Activated CD8-positive, alpha-beta T cell treated with anti-CD3 and anti-CD28 coated beads for 36 hours (primary cell): Measurements from ENCODE around the gene SFTA2. TPM values are rescaled to one million over a fixed set of nuclear protein-coding genes. Genes with fewer than 3 reads are reported as not detected.

ENCODE experiments used
- ATAC-seq: fragments of 200-7000 bp; cut with Tn5 transposase; one replicate; pipeline ENCODE4 v1.10.0; 2021; ENCODE audit warnings: mild to moderate bottlenecking, moderate library complexity
- CTCF ChIA-PET: fragments of 350-600 bp; sonication (Branson Sonifier 250); formaldehyde crosslinking; loops from one replicate; lab custom pipeline; 2021; ENCODE audit warnings: antibody characterized with exemption; lab: Charles Lee
- POLR2A ChIA-PET: fragments of 350-600 bp; sonication (Branson Sonifier 250); formaldehyde crosslinking; loops from one replicate; lab custom pipeline; 2021; ENCODE audit warnings: antibody characterized with exemption; lab: Charles Lee
- DNase-seq: peaks from one replicate; pipeline ENCODE4 v3.0.0-alpha.2; 2020
- H3K27ac Mint-ChIP-seq: one replicate; pipeline ENCODE4 v1.8.0; 2021; ENCODE audit warnings: mild to moderate bottlenecking, mixed read lengths
- H3K27me3 Mint-ChIP-seq: one replicate; pipeline ENCODE4 v1.8.0; 2021; ENCODE audit warnings: mixed read lengths
- H3K36me3 Mint-ChIP-seq: one replicate; pipeline ENCODE4 v1.8.0; 2021; ENCODE audit warnings: low read depth, mixed read lengths
- H3K4me1 Mint-ChIP-seq: one replicate; pipeline ENCODE4 v1.8.0; 2021; ENCODE audit warnings: low read depth, mixed read lengths
- H3K4me3 Mint-ChIP-seq: one replicate; pipeline ENCODE4 v1.8.0; 2021; ENCODE audit warnings: mild to moderate bottlenecking, moderate library complexity, mixed read lengths
- H3K9me3 Mint-ChIP-seq: one replicate; pipeline ENCODE4 v1.8.0; 2021; ENCODE audit warnings: mixed read lengths
- CTCF ChIP-seq: fragments of 200-600 bp; IDR thresholded peaks from one replicate; pipeline ENCODE4 v1.8.0; 2022; ENCODE audit warnings: antibody characterized with exemption, mild to moderate bottlenecking
- intact Hi-C: fragments of 100-400 bp; cut with micrococcal nuclease; formaldehyde crosslinking; loops from one replicate; pipeline ENCODE4 v1.10.0; 2022
- microRNA-seq: library from miRNA; unstranded; fragments of <30 nt; microRNA quantifications from one replicate; pipeline ENCODE4 v1.2.0, GENCODE V29; 2022; ENCODE audit warnings: borderline microRNAs expressed, borderline replicate concordance
- total RNA-seq, 2 experiments: library from RNA; stranded (reverse); gene quantifications; one replicate each; pipeline ENCODE4 v1.2.3, GENCODE V29; 2021

Gene SFTA2
- total RNA-seq, 2 experiments from 2014 or later = not detected

DNA sequence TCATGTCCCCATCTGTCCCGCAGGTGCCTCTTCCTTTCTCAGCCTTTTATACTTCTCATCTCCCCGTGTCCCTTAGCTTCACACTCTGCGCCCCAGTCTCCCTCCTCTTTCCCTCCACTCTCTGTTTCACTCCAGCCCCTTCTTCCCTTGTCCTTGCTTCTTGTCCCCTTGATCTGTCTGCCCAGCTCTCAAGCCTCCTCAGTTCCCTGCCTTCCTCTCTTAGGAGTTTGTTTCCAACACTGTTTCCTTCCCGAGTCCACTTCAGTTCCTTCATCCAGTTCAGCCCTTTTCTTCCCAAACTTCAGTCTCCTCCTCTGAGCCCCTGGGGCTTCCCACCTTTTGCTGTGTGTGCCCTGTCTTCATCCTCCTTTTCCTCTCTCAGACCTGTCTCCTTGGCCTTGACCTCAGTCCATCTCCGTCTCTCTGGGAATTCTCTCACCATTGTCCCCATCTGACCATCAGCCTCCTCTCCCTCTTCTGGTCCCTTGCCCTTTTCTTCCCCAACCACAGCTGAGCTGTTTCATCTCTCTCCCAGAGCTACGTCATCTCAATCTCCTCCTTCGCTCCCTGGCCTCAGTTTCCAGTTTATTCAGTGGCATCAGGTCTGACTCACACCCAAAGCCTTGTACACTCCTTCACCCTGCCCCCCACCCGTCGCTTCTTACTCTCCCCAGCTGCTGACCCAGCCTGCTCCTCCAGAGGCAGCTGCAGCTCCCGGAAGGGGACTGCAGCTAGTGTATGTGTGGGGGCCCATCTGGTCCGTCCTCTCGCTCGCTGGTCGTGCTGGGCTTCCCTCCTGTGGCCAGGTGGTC, 50.4 kb downstream of the SFTA2 start:
- ChIA-PET CTCF (interaction anchor here (1.2 to 10.4 kb wide), 6 partner anchors 26 to 209 kb away, joined by 3 to 82 read pairs (median 5); partner anchors contain the start of gene DHX16), POLR2A (interaction anchor here (0.6 to 1.8 kb wide), 4 partner anchors 51 to 208 kb away, joined by 3 to 7 read pairs (median 4); no protein-coding TSS in a partner anchor)
- ATAC-seq (no peak), DNase-seq (no peak)
- no peak for TF ChIP-seq CTCF
- Mint-ChIP-seq H3K27me3 (no peaks in the 10 kb centered on the region), H3K36me3 (no peaks in the 10 kb centered on the region), H3K27ac (no peak overlapping the region), H3K4me1 (peaks cover 46% of the 10 kb centered on the region), H3K4me3 (no peak overlapping the region), H3K9me3 (no peaks in the 10 kb centered on the region)
- intact Hi-C loops = no loop called here

Small RNA genes within 50 kb of the gene (microRNA-seq; reads per million reads assigned to microRNA genes)
- gene MIR4640 = 0.91 reads per million

Other genes with a start within 250 kb of the SFTA2 start
- gene PPP1R18, start 245.5 kb downstream of the SFTA2 start, total RNA-seq = 100 to 1,000 TPM; 174 to 177 TPM
- gene NRM, start 241.2 kb downstream of the SFTA2 start, total RNA-seq = 10 to 100 TPM; 21.0 to 22.0 TPM
- 10 to 100 TPM; 80.4 to 90.7 TPM for gene MDC1, start 214.9 kb downstream of the SFTA2 start, total RNA-seq
- gene TUBB, start 211.8 kb downstream of the SFTA2 start, total RNA-seq = 1,000 to 10,000 TPM; 1,556 to 1,579 TPM
- gene FLOT1, start 189.5 kb downstream of the SFTA2 start, total RNA-seq = 100 to 1,000 TPM; 135 TPM
- gene IER3, start 187.6 kb downstream of the SFTA2 start, total RNA-seq = 100 to 1,000 TPM; 375 to 386 TPM
- gene DDR1, start 47.7 kb downstream of the SFTA2 start, total RNA-seq = 10 to 100 TPM; 14.4 to 14.5 TPM
- gene GTF2H4, start 24.0 kb downstream of the SFTA2 start, total RNA-seq = 10 to 100 TPM; 37.1 to 41.9 TPM
- 10 to 100 TPM; 83.0 to 84.0 TPM for gene VARS2, start 17.9 kb downstream of the SFTA2 start, total RNA-seq
- not detected for gene MUCL3, start 8.8 kb upstream of the SFTA2 start, total RNA-seq
- not detected for gene MUC21, start 51.5 kb upstream of the SFTA2 start, total RNA-seq
- not detected for gene MUC22, start 78.3 kb upstream of the SFTA2 start, total RNA-seq
- not detected for gene C6orf15, start 180.4 kb upstream of the SFTA2 start, total RNA-seq
- gene PSORS1C1, start 182.6 kb upstream of the SFTA2 start, total RNA-seq = not detected
- not detected for gene CDSN, start 188.3 kb upstream of the SFTA2 start, total RNA-seq
- not detected for gene PSORS1C2, start 206.9 kb upstream of the SFTA2 start, total RNA-seq
- gene CCHCR1, start 225.6 kb upstream of the SFTA2 start, total RNA-seq = 10 to 100 TPM; 39.2 to 39.8 TPM
- 10 to 100 TPM; 91.9 to 92.9 TPM for gene TCF19, start 226.4 kb upstream of the SFTA2 start, total RNA-seq
- not detected for gene POU5F1, start 238.5 kb upstream of the SFTA2 start, total RNA-seq